OCI-LY1 (cell line): ENCODE data around the gene TAX1BP3.

ENCODE experiments used
- H2AFZ ChIP-seq: fragments of 200-600 bp; sonication (generic), shearing (Covaris generic); 2 replicates; pipeline ENCODE4 v1.6.0; 2014; ENCODE audit warnings: antibody characterized with exemption, mild to moderate bottlenecking, low read length
- H3F3A ChIP-seq: fragments of 200-600 bp; sonication (generic), shearing (Covaris generic); 2 replicates; pipeline ENCODE4 v1.6.0; 2014; ENCODE audit warnings: mild to moderate bottlenecking, antibody characterized with exemption, low read length, moderate library complexity; ENCODE audit not compliant: insufficient read depth
- H3K27ac ChIP-seq: fragments of 200-600 bp; sonication (generic); 2 replicates; pipeline ENCODE4 v1.5.1; 2014; ENCODE audit warnings: low read length, mixed run types, mild to moderate bottlenecking, low read depth; ENCODE audit not compliant: poor library complexity, severe bottlenecking
- H3K27me3 ChIP-seq: fragments of 200-600 bp; sonication (generic); 2 replicates; pipeline ENCODE4 v1.6.0; 2014; ENCODE audit warnings: antibody characterized with exemption, mild to moderate bottlenecking, low read length, moderate library complexity; ENCODE audit not compliant: insufficient read depth
- H3K36me3 ChIP-seq: fragments of 200-600 bp; sonication (generic); 2 replicates; pipeline ENCODE4 v1.6.1; 2014; ENCODE audit warnings: mild to moderate bottlenecking, antibody characterized with exemption, low read length, moderate library complexity, mixed read lengths; ENCODE audit not compliant: insufficient read depth
- H3K4me1 ChIP-seq: fragments of 200-600 bp; sonication (generic); 2 replicates; pipeline ENCODE4 v1.5.1; 2014; ENCODE audit warnings: mild to moderate bottlenecking, low read length, moderate library complexity; ENCODE audit not compliant: insufficient read depth, severe bottlenecking
- H3K4me2 ChIP-seq: fragments of 200-600 bp; sonication (generic), shearing (Covaris generic); 2 replicates; pipeline ENCODE4 v1.6.1; 2014; ENCODE audit warnings: low read length
- H3K4me3 ChIP-seq: fragments of 200-600 bp; sonication (generic); 2 replicates; pipeline ENCODE4 v1.5.1; 2014; ENCODE audit warnings: low read length, low read depth, mild to moderate bottlenecking, mixed read lengths; ENCODE audit not compliant: poor library complexity, severe bottlenecking
- H3K79me2 ChIP-seq: fragments of 200-600 bp; shearing (Covaris generic); 2 replicates; pipeline ENCODE4 v1.6.1; 2016; ENCODE audit warnings: mixed run types, low read length, mixed read lengths; ENCODE audit not compliant: insufficient read depth
- H3K9ac ChIP-seq: fragments of 200-600 bp; sonication (generic), shearing (Covaris generic); 2 replicates; pipeline ENCODE4 v1.6.1; 2014; ENCODE audit warnings: mild to moderate bottlenecking, low read length, mixed read lengths
- H3K9me2 ChIP-seq: fragments of 200-600 bp; sonication (generic), shearing (Covaris generic); 2 replicates; pipeline ENCODE4 v1.6.1; 2014; ENCODE audit warnings: low read depth, mild to moderate bottlenecking, low read length, mixed read lengths
- H3K9me3 ChIP-seq: fragments of 200-600 bp; shearing (Covaris generic); 2 replicates; pipeline ENCODE4 v1.6.1; 2014; ENCODE audit warnings: low read length, mixed read lengths
- H4K20me1 ChIP-seq: fragments of 200-600 bp; sonication (generic), shearing (Covaris generic); 2 replicates; pipeline ENCODE4 v1.6.0; 2016; ENCODE audit warnings: mild to moderate bottlenecking, low read length; ENCODE audit not compliant: insufficient read depth
- EZH2 ChIP-seq: fragments of 200-600 bp; sonication (generic), shearing (Covaris generic); IDR thresholded peaks from 2 replicates; pipeline ENCODE4 v1.8.0; 2017; ENCODE audit warnings: borderline replicate concordance, mixed run types, mild to moderate bottlenecking, antibody characterized with exemption, low read length, moderate library complexity, mixed read lengths
- TF ChIP-seq, protein P1 (sequence below): fragments of 200-600 bp; sonication (generic), shearing (Covaris generic); IDR thresholded peaks from 2 replicates; pipeline ENCODE4 v1.5.1; 2017; ENCODE audit warnings: mild to moderate bottlenecking, antibody characterized with exemption, low read length, moderate library complexity, mixed read lengths

The TAX1BP3 gene

DNA sequence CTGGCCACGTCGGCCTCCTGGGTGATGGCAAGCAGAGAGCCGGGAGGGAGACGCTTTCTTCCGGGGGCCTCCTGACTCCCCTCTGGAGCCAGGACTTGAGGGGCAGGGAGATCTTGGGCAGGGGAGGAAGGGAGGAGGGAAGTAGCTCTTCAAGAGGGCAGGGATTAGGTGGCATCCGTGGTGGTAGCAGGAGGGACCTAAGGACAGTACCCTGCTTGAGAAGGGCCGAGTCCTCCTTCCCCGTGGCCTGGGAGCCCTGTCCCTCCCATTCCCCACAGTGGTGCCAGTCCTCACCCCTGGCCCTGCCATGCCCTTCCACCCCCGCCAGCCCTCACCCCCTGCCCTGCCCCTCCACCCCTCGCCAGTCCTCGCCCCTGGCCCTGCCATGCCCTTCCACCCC lies 12.6 kb downstream of the TAX1BP3 start:
- no peaks in the 10 kb centered on the region for H3K9me2 ChIP-seq
- no peaks in the 10 kb centered on the region for H4K20me1 ChIP-seq
- no peak overlapping the region for H2AFZ ChIP-seq
- H3K9ac ChIP-seq = no peak overlapping the region
- H3K9me3 ChIP-seq = no peaks in the 10 kb centered on the region
- no peaks in the 10 kb centered on the region; the same call in 1 of the 2 replicates for H3K36me3 ChIP-seq
- TF ChIP-seq, protein P1, sequence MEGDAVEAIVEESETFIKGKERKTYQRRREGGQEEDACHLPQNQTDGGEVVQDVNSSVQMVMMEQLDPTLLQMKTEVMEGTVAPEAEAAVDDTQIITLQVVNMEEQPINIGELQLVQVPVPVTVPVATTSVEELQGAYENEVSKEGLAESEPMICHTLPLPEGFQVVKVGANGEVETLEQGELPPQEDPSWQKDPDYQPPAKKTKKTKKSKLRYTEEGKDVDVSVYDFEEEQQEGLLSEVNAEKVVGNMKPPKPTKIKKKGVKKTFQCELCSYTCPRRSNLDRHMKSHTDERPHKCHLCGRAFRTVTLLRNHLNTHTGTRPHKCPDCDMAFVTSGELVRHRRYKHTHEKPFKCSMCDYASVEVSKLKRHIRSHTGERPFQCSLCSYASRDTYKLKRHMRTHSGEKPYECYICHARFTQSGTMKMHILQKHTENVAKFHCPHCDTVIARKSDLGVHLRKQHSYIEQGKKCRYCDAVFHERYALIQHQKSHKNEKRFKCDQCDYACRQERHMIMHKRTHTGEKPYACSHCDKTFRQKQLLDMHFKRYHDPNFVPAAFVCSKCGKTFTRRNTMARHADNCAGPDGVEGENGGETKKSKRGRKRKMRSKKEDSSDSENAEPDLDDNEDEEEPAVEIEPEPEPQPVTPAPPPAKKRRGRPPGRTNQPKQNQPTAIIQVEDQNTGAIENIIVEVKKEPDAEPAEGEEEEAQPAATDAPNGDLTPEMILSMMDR = no peak
- no peak for TF ChIP-seq EZH2
- H3K27me3 ChIP-seq = no peaks in the 10 kb centered on the region
- no peak overlapping the region for H3K4me3 ChIP-seq
- H3F3A ChIP-seq = no peaks in the 10 kb centered on the region
- no peak overlapping the region for H3K4me2 ChIP-seq
- H3K79me2 ChIP-seq = no peaks in the 10 kb centered on the region
- H3K27ac ChIP-seq = no peak overlapping the region
- no peaks in the 10 kb centered on the region for H3K4me1 ChIP-seq

DNA sequence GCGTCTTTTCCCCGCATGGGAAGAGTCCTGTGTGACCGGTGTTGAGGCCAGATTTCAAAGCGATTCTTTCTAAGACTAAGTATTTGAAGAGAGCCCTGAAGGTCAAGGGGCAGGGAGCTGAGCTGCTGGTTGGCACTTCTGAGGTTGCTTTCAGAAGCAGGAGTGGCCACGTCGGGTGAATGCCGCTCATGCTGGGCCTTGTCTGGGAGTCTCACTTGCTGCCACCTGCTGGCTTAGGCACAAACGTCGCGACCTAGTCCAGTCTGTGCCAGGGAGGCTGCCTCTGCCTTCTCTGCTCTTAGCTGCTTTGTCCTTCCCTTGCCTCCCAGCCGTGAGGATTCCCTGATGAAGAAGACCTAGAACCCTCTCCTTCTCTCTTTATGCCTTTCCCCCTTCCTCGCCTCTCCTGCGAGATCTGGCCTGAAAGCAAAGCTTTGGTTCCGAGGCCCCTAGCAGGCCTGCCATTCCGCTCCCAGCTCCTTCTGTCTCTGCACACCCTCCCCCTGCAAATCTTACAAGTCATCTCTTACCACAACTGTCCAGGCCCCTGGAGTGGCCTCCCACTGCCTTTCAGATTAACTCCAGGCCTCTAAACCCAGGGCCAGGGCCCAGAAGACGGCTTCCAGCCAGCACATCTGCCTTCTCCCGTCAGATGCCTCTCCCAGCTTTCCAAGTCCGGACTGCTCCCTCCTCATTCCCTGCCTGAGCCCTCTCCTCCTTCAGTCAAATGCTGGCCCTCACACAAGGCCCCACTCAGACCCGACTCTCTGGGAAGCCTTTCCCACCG lies 20.4 kb downstream of the TAX1BP3 start:
- Histone ChIP-seq H3K27ac (no peak overlapping the region), H3K27me3 (no peaks in the 10 kb centered on the region), H3K36me3 (peaks cover 7% of the 10 kb centered on the region; the same call in 1 of the 2 replicates), H3F3A (no peaks in the 10 kb centered on the region), H3K9ac (no peak overlapping the region), H3K9me2 (no peaks in the 10 kb centered on the region), H3K4me1 (peaks cover 13% of the 10 kb centered on the region), H3K9me3 (no peaks in the 10 kb centered on the region), H3K79me2 (no peaks in the 10 kb centered on the region), H2AFZ (no peak overlapping the region), H3K4me3 (no peak overlapping the region), H4K20me1 (no peaks in the 10 kb centered on the region), H3K4me2 (no peak overlapping the region)
- TF ChIP-seq EZH2 = no peak
- TF ChIP-seq, protein P1 = peak; percentile 66

DNA sequence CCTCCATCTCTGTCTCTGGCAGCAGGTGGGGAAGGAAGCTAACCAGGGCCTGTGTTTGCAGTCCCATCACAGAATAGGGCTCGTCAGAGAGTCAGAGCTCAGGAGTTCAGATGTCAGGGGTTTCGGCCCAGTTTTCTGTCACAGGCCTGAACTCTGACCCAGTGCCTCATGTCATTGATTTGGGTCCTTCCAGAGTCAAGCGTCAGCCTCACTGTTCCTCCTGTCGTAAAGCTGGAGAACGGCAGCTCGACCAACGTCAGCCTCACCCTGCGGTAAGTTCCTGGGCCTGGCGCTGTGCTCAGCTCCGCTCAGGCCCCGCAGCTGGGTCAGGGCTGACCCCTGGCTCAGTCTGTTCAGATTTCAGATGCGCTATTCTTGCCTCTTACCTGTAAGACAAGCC lies 21.1 kb downstream of the TAX1BP3 start:
- H3K36me3 ChIP-seq = peaks cover 7% of the 10 kb centered on the region; the same call in 1 of the 2 replicates
- no peak overlapping the region for H3K9ac ChIP-seq
- H3K27me3 ChIP-seq = no peaks in the 10 kb centered on the region
- H3K9me2 ChIP-seq = no peaks in the 10 kb centered on the region
- H3K4me1 ChIP-seq = peaks cover 13% of the 10 kb centered on the region
- no peak overlapping the region for H3K4me2 ChIP-seq
- no peaks in the 10 kb centered on the region for H3F3A ChIP-seq
- no peak overlapping the region for H2AFZ ChIP-seq
- no peaks in the 10 kb centered on the region for H3K9me3 ChIP-seq
- H3K27ac ChIP-seq = no peak overlapping the region
- no peaks in the 10 kb centered on the region for H3K79me2 ChIP-seq
- H3K4me3 ChIP-seq = no peak overlapping the region
- no peaks in the 10 kb centered on the region for H4K20me1 ChIP-seq
- TF ChIP-seq, protein P1 = no peak
- TF ChIP-seq EZH2 = no peak
